GM23338 (cell line): ENCODE measurements around the gene DNAJC22. TPM values are rescaled to one million over a fixed set of nuclear protein-coding genes. Genes with fewer than 3 reads are reported as not detected.

Source experiments
- CREB1 ChIP-seq: fragments of 250-450 bp; sonication (Bioruptor Pico); IDR thresholded peaks from 2 replicates; pipeline ENCODE4 v1.5.0; 2020; ENCODE audit warnings: low read depth, mild to moderate bottlenecking, moderate library complexity
- EZH2 ChIP-seq: fragments of 200-600 bp; sonication (generic); IDR thresholded peaks from one replicate; pipeline ENCODE4 v1.8.0; 2017; ENCODE audit warnings: antibody characterized with exemption, mild to moderate bottlenecking, low read depth; ENCODE audit not compliant: unreplicated experiment
- JUNB ChIP-seq: IDR thresholded peaks from one replicate; pipeline ENCODE4 v1.6.1; 2016; ENCODE audit warnings: antibody characterized with exemption; ENCODE audit not compliant: unreplicated experiment
- polyA plus RNA-seq: library from polyadenylated mRNA; unstranded; fragments of >200 nt; fragmentation: Nextera tagmentation; extraction: Ambion mirVana; gene quantifications from 2 replicates; pipeline ENCODE4 v1.2.1, GENCODE V29; 2016
- total RNA-seq: library from RNA; depleted of rRNA; stranded (reverse); fragments of >200 nt; shearing (Covaris generic); gene quantifications from 2 replicates; pipeline ENCODE4 v1.2.3, GENCODE V29; 2014
- TF ChIP-seq, protein P1 (sequence below): fragments of 250-450 bp; sonication (Bioruptor Pico); IDR thresholded peaks from 2 replicates; pipeline ENCODE4 v1.5.0; 2020; ENCODE audit warnings: mild to moderate bottlenecking, moderate library complexity
- TF ChIP-seq, protein P2 (sequence below): IDR thresholded peaks from one replicate; pipeline ENCODE4 v1.6.1; 2018; ENCODE audit warnings: antibody characterized with exemption; ENCODE audit not compliant: unreplicated experiment
- TF ChIP-seq, protein P3 (sequence below): IDR thresholded peaks from 2 replicates; pipeline ENCODE4 v1.6.1; 2016; ENCODE audit warnings: antibody characterized with exemption

Gene DNAJC22
- total and polyA plus RNA-seq, 2 experiments from 2014 or later, result 0.10 TPM; not detected in 1

DNA sequence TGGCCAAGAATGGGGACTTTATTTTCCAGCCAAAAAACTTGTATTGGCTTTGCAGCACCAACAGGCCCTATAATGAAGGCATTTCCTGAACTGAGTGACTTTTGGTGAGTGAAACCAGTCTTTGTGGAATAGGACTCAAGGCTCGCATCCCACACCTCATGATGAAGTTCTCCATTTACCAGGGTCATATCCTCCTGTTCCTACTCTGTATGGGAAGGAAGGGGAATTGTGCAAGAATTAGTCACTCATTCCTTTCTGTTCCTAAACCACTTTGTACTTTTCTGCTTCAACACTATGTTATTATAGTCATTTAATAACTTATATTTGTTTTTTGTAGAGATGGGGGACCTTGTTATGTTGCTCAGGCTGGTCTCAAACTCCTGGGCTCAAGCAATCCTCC lies 18.3 kb downstream of the DNAJC22 start (continued):
- TF ChIP-seq, protein P1, sequence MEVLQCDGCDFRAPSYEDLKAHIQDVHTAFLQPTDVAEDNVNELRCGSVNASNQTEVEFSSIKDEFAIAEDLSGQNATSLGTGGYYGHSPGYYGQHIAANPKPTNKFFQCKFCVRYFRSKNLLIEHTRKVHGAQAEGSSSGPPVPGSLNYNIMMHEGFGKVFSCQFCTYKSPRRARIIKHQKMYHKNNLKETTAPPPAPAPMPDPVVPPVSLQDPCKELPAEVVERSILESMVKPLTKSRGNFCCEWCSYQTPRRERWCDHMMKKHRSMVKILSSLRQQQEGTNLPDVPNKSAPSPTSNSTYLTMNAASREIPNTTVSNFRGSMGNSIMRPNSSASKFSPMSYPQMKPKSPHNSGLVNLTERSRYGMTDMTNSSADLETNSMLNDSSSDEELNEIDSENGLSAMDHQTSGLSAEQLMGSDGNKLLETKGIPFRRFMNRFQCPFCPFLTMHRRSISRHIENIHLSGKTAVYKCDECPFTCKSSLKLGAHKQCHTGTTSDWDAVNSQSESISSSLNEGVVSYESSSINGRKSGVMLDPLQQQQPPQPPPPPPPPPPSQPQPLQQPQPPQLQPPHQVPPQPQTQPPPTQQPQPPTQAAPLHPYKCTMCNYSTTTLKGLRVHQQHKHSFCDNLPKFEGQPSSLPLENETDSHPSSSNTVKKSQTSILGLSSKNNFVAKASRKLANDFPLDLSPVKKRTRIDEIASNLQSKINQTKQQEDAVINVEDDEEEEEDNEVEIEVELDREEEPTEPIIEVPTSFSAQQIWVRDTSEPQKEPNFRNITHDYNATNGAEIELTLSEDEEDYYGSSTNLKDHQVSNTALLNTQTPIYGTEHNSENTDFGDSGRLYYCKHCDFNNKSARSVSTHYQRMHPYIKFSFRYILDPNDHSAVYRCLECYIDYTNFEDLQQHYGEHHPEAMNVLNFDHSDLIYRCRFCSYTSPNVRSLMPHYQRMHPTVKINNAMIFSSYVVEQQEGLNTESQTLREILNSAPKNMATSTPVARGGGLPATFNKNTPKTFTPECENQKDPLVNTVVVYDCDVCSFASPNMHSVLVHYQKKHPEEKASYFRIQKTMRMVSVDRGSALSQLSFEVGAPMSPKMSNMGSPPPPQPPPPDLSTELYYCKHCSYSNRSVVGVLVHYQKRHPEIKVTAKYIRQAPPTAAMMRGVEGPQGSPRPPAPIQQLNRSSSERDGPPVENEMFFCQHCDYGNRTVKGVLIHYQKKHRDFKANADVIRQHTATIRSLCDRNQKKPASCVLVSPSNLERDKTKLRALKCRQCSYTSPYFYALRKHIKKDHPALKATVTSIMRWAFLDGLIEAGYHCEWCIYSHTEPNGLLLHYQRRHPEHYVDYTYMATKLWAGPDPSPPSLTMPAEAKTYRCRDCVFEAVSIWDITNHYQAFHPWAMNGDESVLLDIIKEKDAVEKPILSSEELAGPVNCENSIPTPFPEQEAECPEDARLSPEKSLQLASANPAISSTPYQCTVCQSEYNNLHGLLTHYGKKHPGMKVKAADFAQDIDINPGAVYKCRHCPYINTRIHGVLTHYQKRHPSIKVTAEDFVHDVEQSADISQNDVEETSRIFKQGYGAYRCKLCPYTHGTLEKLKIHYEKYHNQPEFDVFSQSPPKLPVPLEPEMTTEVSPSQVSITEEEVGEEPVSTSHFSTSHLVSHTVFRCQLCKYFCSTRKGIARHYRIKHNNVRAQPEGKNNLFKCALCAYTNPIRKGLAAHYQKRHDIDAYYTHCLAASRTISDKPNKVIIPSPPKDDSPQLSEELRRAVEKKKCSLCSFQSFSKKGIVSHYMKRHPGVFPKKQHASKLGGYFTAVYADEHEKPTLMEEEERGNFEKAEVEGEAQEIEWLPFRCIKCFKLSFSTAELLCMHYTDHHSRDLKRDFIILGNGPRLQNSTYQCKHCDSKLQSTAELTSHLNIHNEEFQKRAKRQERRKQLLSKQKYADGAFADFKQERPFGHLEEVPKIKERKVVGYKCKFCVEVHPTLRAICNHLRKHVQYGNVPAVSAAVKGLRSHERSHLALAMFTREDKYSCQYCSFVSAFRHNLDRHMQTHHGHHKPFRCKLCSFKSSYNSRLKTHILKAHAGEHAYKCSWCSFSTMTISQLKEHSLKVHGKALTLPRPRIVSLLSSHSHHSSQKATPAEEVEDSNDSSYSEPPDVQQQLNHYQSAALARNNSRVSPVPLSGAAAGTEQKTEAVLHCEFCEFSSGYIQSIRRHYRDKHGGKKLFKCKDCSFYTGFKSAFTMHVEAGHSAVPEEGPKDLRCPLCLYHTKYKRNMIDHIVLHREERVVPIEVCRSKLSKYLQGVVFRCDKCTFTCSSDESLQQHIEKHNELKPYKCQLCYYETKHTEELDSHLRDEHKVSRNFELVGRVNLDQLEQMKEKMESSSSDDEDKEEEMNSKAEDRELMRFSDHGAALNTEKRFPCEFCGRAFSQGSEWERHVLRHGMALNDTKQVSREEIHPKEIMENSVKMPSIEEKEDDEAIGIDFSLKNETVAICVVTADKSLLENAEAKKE (CRISPR knock-in tag), result no peak
- TF ChIP-seq CREB1 (CRISPR knock-in tag) (no peak), EZH2 (no peak), JUNB (no peak)
- TF ChIP-seq, protein P2, sequence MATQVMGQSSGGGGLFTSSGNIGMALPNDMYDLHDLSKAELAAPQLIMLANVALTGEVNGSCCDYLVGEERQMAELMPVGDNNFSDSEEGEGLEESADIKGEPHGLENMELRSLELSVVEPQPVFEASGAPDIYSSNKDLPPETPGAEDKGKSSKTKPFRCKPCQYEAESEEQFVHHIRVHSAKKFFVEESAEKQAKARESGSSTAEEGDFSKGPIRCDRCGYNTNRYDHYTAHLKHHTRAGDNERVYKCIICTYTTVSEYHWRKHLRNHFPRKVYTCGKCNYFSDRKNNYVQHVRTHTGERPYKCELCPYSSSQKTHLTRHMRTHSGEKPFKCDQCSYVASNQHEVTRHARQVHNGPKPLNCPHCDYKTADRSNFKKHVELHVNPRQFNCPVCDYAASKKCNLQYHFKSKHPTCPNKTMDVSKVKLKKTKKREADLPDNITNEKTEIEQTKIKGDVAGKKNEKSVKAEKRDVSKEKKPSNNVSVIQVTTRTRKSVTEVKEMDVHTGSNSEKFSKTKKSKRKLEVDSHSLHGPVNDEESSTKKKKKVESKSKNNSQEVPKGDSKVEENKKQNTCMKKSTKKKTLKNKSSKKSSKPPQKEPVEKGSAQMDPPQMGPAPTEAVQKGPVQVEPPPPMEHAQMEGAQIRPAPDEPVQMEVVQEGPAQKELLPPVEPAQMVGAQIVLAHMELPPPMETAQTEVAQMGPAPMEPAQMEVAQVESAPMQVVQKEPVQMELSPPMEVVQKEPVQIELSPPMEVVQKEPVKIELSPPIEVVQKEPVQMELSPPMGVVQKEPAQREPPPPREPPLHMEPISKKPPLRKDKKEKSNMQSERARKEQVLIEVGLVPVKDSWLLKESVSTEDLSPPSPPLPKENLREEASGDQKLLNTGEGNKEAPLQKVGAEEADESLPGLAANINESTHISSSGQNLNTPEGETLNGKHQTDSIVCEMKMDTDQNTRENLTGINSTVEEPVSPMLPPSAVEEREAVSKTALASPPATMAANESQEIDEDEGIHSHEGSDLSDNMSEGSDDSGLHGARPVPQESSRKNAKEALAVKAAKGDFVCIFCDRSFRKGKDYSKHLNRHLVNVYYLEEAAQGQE, result no peak
- TF ChIP-seq, protein P3, sequence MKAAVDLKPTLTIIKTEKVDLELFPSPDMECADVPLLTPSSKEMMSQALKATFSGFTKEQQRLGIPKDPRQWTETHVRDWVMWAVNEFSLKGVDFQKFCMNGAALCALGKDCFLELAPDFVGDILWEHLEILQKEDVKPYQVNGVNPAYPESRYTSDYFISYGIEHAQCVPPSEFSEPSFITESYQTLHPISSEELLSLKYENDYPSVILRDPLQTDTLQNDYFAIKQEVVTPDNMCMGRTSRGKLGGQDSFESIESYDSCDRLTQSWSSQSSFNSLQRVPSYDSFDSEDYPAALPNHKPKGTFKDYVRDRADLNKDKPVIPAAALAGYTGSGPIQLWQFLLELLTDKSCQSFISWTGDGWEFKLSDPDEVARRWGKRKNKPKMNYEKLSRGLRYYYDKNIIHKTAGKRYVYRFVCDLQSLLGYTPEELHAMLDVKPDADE, result no peak
